ENCODE results near the gene TEX264.
A peak's percentile ranks its signal among the peaks of the same experiment; 100 is the strongest.

The TEX264 gene

GRCh38 chr3:51717446-51717845 is 46.4 kb downstream of the TEX264 start:
- no peak overlapping the region for H3K4me3 Mint-ChIP-seq
- H3K27me3 Mint-ChIP-seq (ENCODE audit: low read depth, poor library complexity), result peaks cover 6% of the 10 kb centered on the region
- H3K36me3 Mint-ChIP-seq (ENCODE audit: low read depth), result no peaks in the 10 kb centered on the region
- H3K27ac Mint-ChIP-seq, result no peak overlapping the region
- H3K4me1 Mint-ChIP-seq, result peaks cover 10% of the 10 kb centered on the region
- TF ChIP-seq CTCF (IDR thresholded peaks at IDR 0.05), result no peak
- no peak for DNase-seq
- H3K9me3 Mint-ChIP-seq, result no peaks in the 10 kb centered on the region

- Mint-ChIP-seq H3K27me3 (ENCODE audit: low read depth, poor library complexity) (peaks cover 6% of the 10 kb centered on the region), H3K4me1 (peaks cover 9% of the 10 kb centered on the region), H3K36me3 (ENCODE audit: low read depth) (no peaks in the 10 kb centered on the region), H3K27ac (no peak overlapping the region), H3K9me3 (no peaks in the 10 kb centered on the region), H3K4me3 (no peak overlapping the region)
- no peak for TF ChIP-seq CTCF (IDR thresholded peaks at IDR 0.05)
- DNase-seq, result no peak
These were observed 46.9 kb downstream of the TEX264 start for GRCh38 chr3:51717947-51718346.

GRCh38 chr3:51718547-51719409 is 47.7 kb downstream of the TEX264 start:
- Mint-ChIP-seq H3K36me3 (ENCODE audit: low read depth) (no peaks in the 10 kb centered on the region), H3K4me3 (no peak overlapping the region), H3K27ac (peak overlapping the region; percentile 75), H3K27me3 (ENCODE audit: low read depth, poor library complexity) (peaks cover 6% of the 10 kb centered on the region), H3K4me1 (peaks cover 9% of the 10 kb centered on the region), H3K9me3 (no peaks in the 10 kb centered on the region)
- peak; percentile 78 for DNase-seq
- peak; percentile 76 for TF ChIP-seq CTCF (IDR thresholded peaks at IDR 0.05)

- Mint-ChIP-seq H3K27me3 (ENCODE audit: low read depth, poor library complexity) (peaks cover 6% of the 10 kb centered on the region), H3K27ac (no peak overlapping the region), H3K36me3 (ENCODE audit: low read depth) (no peaks in the 10 kb centered on the region), H3K9me3 (no peaks in the 10 kb centered on the region), H3K4me3 (no peak overlapping the region), H3K4me1 (peaks cover 9% of the 10 kb centered on the region)
- DNase-seq, result no peak
- TF ChIP-seq CTCF (IDR thresholded peaks at IDR 0.05), result peak; percentile 37
These were observed 48.5 kb downstream of the TEX264 start for GRCh38 chr3:51719410-51720025.

- peaks cover 9% of the 10 kb centered on the region for H3K4me1 Mint-ChIP-seq
- H3K27ac Mint-ChIP-seq, result no peak overlapping the region
- H3K9me3 Mint-ChIP-seq, result no peaks in the 10 kb centered on the region
- no peak for DNase-seq
- H3K36me3 Mint-ChIP-seq (ENCODE audit: low read depth), result no peaks in the 10 kb centered on the region
- no peak for TF ChIP-seq CTCF (IDR thresholded peaks at IDR 0.05)
- peak overlapping the region; percentile 35 for H3K4me3 Mint-ChIP-seq
- H3K27me3 Mint-ChIP-seq (ENCODE audit: low read depth, poor library complexity), result peaks cover 6% of the 10 kb centered on the region
These were observed 49.4 kb downstream of the TEX264 start for GRCh38 chr3:51720292-51721061.
